ENCODE data around the gene PDLIM3.

- no peak for TF ChIP-seq ZNF263 (CRISPR knock-in tag; IDR thresholded peaks at IDR 0.05; ENCODE audit: borderline replicate concordance)
- TF ChIP-seq PCBP2 (IDR thresholded peaks at IDR 0.05; ENCODE audit: low read depth, low read length, poor library complexity, severe bottlenecking): no peak
- TF ChIP-seq CCAR2 (IDR thresholded peaks at IDR 0.05; ENCODE audit: low read depth, low read length): no peak
- no peak for TF ChIP-seq EZH2 (IDR thresholded peaks at IDR 0.05; ENCODE audit: borderline replicate concordance, low read depth, low read length)
- TF ChIP-seq, protein P1, sequence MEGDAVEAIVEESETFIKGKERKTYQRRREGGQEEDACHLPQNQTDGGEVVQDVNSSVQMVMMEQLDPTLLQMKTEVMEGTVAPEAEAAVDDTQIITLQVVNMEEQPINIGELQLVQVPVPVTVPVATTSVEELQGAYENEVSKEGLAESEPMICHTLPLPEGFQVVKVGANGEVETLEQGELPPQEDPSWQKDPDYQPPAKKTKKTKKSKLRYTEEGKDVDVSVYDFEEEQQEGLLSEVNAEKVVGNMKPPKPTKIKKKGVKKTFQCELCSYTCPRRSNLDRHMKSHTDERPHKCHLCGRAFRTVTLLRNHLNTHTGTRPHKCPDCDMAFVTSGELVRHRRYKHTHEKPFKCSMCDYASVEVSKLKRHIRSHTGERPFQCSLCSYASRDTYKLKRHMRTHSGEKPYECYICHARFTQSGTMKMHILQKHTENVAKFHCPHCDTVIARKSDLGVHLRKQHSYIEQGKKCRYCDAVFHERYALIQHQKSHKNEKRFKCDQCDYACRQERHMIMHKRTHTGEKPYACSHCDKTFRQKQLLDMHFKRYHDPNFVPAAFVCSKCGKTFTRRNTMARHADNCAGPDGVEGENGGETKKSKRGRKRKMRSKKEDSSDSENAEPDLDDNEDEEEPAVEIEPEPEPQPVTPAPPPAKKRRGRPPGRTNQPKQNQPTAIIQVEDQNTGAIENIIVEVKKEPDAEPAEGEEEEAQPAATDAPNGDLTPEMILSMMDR (IDR thresholded peaks at IDR 0.05 in 2 of 3, conservative IDR thresholded peaks at IDR 0.05 in 1 of 3; ENCODE audit: insufficient read depth in 2 of 3, low read depth in 1 of 3, low read length in 3 of 3): no peak
These were observed 41.9 kb upstream of the PDLIM3 start for GRCh38 chr4:185576962-185577950.

All from K562 (cell line).